GM19328 (cell line): ENCODE measurements around the gene KLK1.

Source experiments
- ATAC-seq: cut with Tn5 transposase; IDR thresholded peaks from one replicate; pipeline ENCODE4 v1.9.1; 2021; ENCODE audit warnings: mild to moderate bottlenecking, moderate library complexity; ENCODE audit not compliant: unreplicated experiment

Gene KLK1

DNA sequence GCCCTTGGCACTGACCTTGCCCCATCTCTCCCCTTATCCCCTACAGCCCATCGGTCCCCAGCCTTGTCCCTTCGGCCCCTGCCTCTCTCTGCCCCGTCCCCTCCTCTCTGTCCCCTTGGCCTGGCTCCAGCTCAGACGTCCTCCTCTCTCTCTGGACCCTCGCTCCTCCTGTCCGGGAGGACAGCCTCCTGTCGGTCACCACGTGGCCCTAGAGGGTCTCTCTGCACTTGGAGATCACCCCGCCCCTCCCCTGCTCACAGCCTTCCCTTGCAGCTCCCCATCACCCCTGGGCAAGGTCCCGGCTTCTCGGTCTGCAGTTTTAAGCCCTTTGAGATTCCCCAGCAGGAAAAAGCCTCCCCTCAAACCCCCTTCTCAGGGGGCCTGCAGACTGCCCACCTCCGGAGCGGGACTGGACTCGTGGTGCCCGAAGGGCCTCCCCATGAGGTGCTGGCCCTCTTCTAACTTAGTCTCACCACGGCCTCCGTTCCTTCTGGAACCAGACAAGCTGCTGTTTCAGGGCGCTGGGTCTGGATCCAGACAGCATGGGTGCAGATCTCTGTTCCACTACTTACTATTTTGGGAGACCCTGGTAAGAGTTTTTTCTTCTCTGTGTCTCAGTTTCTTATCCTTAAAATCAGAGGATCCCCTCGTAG lies 13.1 kb upstream of the KLK1 start:
- no peak for ATAC-seq

DNA sequence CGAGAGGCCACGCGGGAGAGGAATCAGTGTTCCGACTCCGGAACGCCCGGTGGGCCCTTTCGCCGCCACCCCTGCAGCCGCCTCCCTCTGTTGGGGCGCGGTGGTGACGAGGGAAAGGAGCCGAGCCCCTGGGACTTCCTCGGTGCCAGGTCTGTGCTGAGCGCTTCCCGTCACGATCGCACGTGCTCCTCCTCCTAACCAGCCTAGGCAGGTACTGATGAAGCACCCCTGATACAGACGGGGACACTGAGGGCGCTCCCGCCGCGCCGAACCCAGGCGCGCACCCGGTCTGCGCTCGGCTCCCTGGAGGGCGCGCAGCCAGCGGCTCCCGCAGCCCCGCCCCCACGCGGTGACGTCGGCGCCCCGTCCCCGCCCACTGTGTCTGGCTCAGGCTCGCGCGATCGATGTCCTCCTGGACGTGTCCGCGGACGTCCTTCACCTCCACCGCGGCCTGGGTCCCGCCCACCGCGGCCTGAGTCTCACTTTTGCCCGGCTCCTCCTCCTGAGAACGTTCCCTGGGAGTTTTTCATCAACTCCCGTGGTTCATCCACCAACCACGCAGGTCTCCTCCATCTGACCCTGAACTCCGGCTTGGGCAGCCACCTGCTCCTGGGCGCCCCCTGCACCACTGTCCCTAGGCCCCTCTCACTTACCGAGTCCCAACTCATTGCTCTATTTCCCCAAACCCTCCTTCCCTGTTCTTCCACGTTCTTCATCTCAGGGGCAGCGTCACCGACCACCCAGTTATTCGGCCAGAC lies 12.4 kb upstream of the KLK1 start:
- ATAC-seq: no peak

DNA sequence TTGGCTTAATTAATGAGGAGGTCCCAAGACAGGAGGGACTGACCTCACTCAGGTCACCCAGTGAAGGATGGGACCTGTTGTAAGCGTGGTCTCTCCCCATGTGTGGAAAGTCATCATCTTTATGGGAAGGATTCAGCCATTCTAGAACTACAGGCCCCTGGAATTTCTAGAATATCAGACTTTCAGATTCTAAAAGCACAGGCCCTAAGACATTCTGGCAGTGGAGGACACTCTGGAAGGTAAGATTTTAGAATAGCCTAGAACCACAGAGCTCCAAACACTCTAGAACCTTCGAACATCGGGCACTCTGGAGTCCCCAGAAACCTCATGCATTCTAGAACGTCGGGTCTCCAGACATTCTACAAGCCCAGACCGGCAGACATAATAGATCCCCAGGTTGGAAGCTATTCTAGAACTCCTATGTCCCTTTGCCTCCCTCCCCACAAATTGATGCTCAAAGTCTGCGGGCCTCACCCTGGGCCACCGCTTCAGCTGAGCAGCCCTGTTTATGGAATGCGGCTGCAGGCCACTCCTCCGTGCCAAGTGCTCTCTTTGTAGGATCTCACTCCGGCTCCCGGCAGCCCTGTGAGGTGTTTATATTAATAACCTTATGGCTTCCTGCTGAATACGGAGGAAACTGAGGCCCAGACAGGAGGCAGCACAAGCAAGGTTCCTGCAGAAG lies 11.7 kb upstream of the KLK1 start:
- ATAC-seq: no peak

DNA sequence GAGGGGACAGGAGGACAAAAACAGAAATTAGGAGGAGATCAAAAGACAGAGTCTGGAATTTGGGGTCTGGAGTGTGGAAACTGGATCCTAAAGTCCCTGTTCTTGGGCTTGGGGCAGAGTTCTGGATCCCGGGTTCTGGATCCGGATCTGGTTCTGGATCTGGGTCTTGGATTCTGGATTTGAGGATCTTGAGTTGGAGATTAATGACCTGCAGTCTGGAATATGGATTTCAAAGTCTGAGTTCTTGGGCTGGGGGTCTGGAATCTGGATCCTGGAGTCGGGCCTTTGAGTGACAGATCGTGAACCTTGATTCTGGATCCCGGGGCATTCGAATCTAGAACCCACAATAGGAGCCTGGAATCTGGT lies 10.2 kb upstream of the KLK1 start:
- no peak for ATAC-seq

DNA sequence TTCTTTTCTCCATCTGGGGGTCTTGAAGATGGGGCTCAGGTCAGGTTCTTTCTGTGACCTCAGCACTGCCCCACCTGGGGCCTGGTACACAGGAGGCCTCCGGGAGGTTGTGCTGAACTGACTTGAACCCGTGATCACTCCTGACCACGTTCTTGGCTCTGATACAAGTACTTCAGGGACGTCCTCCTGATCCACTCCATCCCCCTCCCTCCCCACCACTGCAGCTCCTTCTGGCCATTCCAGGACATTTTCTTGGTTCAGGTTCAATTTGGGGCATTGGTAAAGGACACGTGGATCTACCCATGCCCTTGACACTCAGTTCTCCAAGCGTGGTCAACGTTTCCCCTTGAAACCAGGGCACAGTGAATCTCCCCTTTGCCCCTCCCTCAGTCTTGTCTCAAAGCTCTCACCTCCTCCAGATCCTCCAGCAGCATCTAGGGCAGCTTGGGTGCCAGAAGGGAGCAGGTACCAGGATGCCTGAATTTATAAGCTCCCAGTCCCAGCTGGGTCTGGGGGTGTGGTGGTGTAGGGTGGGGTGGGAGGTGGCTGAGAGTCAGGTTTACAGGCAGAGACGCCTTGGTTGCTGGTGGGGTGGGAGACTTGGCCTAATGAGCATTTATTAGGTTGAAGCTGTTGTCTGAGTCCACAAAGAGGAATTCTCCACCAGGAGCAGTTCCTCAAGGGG lies 9.7 kb upstream of the KLK1 start, which contains the start of gene KLK15:
KLK15 (minus strand) TSS at position 458 of the 685 bp plus-strand sequence. CDS start 2,082 bp downstream, outside the sequence.
- no peak for ATAC-seq

DNA sequence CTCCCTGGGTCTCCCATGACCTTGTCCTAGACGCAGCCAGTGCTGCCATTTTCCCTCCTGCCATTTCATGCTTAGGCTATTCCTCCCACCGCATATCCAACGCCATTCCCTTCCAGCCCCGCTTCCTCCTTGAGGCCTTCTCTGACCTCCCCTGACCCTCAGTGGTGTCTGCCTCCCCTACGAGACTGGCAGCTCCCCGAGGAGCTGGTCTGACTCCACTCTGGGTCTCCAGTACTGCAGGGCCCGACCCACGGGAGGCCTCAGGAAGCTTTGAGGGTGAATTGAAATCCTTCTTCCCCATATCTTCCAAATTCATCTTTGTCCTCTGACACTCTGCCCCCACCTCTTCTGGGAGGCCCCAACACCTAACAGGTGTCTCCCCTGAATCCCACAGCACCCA lies 9.1 kb upstream of the KLK1 start:
- ATAC-seq: no peak

DNA sequence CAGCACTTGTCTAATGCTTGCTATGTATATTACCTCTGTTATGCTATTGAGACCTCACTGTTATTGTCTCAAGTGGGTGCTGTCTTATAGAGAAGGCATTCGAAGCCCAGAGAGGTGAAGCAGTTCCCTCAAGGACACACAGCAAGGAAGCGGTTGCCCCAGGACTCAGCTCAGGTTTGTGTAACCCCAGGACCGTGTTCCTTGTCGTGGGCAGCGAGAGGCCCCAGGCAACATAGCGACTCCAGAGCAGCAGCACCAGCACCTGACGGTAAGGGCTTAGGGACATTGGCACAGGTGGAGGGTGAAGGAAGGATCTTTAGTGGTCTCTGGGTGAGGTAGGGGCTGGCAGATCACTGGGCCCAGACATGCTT lies 7.4 kb upstream of the KLK1 start:
- ATAC-seq: no peak

DNA sequence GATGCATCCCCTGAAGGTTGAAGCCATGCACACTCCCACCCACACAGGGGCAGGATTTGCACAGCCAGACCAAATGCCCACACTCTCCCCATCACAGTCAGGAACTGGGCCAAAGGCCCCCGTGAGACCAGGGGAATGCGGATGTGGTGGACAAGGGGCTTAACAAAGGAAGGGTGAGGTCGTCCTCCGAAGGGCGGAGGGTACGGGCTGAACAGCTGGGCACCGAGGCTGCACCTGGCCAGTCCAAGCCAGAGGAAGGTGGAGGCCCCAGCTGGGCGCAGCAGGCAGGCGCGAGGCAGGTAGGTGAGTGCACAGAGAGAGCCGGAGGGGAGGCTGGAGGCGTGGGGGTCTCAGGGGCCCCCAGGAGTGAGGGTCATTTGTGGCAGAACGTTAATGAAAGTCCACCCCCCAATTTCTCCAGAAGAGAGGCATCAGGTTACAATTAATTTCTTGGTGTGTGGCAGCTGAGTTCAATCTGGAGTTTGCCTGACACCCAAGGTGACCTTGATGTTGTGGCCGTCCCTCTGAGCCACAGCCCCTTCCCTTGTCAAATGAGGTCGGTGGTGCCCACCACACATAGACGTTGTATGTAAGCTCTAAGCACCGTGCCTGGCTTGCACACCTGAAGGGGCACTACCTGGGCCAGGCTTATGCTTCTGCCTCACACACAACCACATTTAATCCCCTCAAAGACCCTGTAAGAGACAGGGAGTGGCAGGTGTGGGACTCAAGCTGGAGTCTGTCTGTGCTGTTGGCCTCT lies 6.9 kb upstream of the KLK1 start:
- ATAC-seq: no peak

DNA sequence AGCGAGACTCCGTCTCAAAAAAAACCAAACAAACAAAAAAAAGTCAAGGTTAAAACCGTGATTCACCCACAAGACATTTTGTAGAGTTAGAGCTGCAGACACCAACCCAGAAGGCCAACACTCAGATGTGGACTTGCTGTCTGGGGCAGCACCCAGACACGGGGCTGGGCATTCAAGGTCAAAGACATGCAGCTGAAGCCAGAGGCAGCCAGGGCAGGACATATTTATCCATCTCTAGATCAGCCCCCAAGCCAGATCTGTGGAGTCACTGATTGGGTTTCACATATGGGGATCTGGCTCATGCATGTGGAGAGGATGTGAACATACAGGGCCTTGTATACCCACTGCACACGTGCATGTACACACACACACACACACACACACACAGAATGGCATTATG lies 6.2 kb upstream of the KLK1 start:
- ATAC-seq: no peak

DNA sequence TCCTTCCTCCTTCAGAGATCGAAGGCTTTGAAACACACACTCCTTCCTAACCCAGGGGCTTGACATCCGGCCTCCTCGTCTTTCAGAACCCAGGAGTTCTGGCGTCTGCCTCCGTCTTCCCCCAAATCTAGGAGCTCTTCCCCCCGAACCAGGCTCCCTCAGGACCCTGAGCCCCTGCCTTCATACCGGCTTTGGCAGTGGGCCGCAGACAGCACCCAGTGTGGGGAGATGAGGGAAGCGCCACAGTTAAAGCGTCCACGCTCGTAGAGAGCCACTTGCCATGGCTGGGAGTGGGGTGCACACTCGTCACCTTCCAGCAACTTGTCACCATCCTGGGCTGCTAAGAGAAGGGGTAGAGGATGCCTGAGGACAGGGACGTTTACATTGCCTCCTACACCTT lies 3.9 kb upstream of the KLK1 start:
- no peak for ATAC-seq

DNA sequence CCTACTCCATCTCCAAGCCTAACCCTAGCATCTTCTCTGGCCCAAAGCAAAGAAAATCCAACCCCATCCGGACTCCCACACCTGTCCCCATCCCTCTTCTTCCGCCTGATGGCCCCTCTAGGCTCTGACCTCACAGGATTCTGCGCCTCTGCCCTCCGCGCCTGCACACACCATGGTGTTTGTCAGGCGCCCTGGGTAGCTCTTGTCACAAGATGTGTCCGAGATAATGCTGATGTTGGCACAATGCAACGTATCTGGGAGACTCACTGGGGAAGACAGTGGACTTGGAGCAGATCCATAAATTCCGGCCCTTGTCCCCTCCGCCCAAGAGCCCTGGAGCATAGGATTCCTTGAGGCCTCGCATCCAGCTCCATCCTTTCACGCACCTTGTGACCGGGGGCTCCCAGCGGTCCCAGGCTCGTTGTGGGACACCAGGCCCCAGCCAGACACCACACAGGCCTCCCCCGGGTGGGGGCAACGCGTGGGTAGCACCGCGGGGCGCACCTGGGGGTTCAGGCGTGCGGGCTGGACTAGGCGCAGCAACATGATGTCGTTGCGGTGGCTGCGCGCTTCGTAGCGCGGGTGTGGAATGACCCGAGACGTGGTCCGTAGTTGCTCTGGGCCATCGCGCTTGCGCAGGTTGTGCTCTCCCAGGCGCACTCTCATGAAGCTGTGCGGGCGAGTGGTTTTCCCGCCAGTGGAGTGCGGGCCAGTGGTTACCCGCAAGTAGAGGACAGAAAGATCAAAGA lies 3.1 kb upstream of the KLK1 start:
- ATAC-seq: no peak

DNA sequence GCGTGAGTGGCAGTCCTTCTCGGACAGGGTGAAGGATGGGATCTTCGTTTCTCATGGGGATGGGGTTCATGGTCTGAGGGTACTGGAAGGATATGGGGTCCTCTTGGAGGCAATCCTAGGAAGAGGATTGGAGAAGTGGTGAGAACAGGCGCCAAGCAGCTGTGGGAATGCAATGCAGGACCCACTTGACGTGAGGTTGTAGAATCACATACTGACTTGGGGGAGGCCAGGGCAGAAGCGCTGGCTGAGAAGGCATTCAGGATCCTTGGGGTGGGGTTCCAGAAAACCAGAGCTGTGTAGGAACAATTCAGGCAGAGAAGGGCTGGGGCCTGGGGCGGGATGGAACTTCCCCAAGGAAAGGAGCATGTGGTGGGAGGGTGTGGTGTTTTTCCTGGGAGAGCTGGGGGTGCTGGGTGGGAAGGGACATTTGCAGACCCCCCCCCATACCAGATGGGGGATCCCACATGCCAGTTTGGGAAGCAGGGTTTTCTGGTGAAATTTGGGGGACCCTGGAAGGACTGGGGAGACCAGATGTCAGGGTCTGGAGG lies 852 bp downstream of the KLK1 start:
- ATAC-seq: no peak

DNA sequence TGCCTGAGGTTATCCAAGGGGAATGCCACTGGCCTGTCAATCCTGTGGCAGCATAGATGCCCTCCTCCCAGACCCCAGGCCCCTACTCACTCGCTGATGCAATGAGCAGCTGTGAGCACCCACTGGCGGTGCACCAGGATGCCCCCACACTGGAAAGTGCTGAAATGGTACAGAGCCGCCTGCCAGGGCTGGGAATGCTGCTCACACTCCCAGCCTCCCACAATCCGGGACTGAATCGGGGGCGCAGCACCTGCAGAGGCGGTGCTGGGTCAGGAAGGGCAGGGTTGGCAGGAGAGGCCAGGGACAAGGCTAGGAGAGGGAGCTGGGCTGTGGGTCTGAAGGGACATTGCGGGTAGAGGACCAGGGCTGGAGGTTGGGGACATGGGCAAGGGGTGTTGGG lies 2.0 kb downstream of the KLK1 start:
- no peak for ATAC-seq

DNA sequence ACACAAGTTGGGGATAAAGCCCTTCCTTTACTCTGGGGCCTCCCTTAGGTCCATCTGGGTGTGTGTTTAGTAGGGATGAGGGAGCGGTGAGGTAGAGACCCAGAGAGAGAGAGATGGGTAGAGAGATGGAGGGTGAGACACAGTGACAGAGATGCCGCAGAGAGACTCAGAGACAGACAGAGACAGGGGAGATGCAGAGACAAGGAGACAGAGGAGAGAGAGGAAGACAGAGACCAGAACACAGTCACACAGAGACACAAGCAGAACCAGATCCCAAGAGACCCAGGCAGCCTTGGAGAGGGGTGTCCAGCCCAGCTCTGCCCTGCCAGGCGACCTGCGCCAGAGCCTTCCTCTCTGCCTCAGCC lies 2.4 kb downstream of the KLK1 start:
- no peak for ATAC-seq

DNA sequence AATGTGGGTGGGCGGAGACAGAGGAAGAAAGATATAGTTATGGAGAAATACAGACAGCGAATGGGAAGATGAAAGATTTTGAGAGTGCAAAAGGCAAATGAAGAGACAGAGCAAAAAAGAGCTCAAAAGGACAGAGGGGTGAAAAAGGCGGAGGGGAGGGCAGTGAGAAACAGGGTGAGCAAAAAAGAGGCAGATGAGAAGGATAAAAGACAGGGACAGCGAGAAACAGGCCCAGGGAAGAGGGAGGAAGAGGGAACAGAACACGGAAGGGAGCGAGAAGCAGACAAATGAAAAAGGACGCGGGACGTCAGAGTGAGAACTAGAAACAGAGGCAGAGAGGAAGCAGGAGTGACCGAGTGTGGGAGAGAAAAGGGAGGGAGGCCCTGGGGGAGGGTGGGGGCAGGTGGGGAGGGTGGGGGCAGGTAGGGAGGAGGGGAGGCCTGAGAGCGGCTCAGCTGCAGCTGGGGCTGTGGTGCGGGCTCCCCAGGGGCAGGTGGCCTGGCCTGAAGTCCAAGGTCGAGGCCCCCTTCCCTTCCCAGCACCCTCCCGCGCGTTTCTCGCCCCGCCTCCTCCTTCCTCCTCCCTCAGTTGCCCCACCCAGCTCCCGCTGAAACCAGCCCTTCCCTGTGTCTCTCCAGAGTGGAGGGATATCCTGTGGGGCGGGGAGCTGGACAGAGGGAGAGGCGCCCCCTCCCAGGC lies 2.9 kb downstream of the KLK1 start:
- ATAC-seq: no peak

DNA sequence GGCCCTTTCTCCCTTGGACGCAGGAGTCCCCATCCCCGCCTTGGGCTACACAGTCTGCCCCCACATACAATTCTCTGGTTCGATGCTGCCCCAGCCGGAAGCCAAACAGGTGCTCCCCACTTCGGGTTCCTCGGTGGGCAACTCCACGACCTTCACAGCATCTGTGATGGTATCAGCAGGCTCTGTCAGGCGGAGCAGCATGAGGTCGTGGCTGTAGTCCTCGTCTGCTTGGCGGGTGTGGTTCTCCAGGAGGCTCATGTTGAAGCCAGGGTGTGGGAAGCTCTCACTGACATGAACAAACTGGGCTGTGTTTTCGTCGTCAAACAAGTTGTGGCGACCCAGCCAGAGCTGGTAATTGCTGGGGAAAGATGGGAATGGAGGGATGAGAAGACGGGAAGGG lies 3.5 kb downstream of the KLK1 start:
- no peak for ATAC-seq

DNA sequence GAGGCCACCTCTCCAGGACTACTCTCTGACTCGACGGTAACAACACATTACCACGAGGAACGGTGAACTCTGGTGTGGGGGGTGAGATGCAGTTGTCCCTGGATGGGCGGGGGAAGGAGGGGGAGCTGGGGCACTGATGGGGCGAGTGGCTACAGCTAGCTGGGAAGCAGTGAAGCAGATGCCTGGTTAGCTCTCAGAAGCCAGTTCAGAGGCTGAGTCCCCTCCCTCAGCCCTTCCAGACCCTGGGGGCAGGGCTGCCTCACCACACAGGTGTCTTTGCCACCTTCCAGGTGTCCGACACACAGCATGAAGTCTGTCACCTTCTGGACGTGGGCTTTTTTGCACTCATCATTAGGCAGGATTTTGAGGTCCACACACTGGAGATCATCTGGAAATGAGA lies 4.0 kb downstream of the KLK1 start:
- no peak for ATAC-seq

DNA sequence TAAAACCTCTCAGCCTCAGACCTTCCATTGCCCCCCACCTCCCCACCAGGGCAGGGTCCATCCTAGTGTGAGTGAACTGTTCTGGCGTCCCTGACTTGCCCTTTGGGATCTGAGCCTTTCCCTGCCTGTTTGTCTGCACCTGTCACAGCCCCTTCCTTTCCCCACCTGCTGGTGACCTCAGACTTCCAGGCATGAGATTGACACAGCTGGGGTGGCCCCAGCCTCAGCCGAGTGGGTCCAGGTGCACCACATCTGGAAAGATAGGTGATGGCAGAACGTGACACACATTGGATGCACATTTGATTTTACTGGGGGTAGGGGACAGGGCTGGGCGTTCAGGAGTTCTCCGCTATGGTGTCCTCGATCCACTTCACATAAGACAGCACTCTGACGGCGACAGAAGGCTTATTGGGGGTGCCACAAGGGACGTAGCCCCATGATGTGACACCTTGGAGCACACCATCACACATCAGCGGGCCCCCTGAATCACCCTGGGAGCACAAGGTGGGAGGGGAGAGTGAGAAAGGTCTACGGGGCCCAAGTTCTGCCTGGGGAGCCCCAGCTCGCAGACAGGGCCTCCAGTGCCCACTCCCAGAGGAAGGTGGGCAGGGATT lies 4.6 kb downstream of the KLK1 start:
- ATAC-seq: no peak
